BJ (cell line): ENCODE measurements around the gene CCDC187. TPM values are rescaled to one million over a fixed set of nuclear protein-coding genes. Genes with fewer than 3 reads are reported as not detected.

Experiments used
- CTCF ChIA-PET: fragments of 350-600 bp; formaldehyde crosslinking; extraction: SDS; loops from one replicate; lab custom pipeline; 2021; ENCODE audit warnings: antibody characterized with exemption, inconsistent platforms; lab: Yijun Ruan, JAX
- POLR2A ChIA-PET: fragments of 300-600 bp; sonication (Branson Sonifier 250); formaldehyde crosslinking; extraction: SDS; loops from one replicate; lab custom pipeline; 2021; ENCODE audit warnings: antibody characterized with exemption; lab: Charles Lee
- DNase-seq: peaks from one replicate; pipeline ENCODE4 v3.0.0-alpha.2; 2011; ENCODE audit warnings: low read depth
- H3K27me3 ChIP-seq: 2 replicates; pipeline ENCODE4 v1.6.0; 2011; ENCODE audit warnings: low read length; ENCODE audit not compliant: control insufficient read depth, insufficient read depth
- H3K36me3 ChIP-seq: 2 replicates; pipeline ENCODE4 v1.5.1; 2011; ENCODE audit warnings: low read length; ENCODE audit not compliant: control insufficient read depth, insufficient read depth
- H3K4me3 ChIP-seq: 2 replicates; pipeline ENCODE4 v1.5.1; 2011; ENCODE audit warnings: low read depth, mild to moderate bottlenecking, control low read depth, low read length
- polyA plus RNA-seq: library from polyadenylated mRNA; depleted of rRNA; stranded (reverse); fragments of >200 nt; gene quantifications from 2 replicates; pipeline ENCODE4 v1.2.3, GENCODE V29; 2011; rRNA removed
- TF ChIP-seq, protein P1 (sequence below): IDR thresholded peaks from 2 replicates; pipeline ENCODE4 v1.5.1; 2011; ENCODE audit warnings: low read depth, mild to moderate bottlenecking, control low read depth, inconsistent platforms, low read length, moderate library complexity; ENCODE audit not compliant: insufficient read depth

CCDC187 gene
- polyA plus RNA-seq, 1 experiment, result not detected

DNA sequence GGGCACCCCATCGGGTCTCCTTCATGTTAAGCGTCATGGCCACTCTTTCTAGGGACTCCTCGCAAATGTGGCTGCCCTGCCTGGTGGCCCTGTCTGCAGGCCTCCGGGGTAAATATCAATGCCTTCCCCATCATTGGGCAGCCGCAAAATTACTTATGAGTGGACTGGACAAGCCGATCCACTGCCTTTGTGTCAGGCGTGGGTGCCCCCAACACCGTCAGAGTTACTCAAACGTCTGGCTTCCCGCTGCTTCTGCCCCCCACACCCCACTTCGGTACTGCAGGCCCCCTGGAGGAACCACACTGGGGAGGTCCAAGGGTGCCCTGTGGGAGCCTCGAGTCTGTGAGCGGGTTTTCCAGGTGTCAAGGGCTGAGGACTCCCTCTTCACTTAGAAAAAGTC is 102.7 kb downstream of the CCDC187 start:
- no peak for DNase-seq
- no peak overlapping the region for H3K4me3 ChIP-seq
- H3K27me3 ChIP-seq, result peaks cover 65% of the 10 kb centered on the region
- CTCF ChIA-PET, result no interaction called here
- H3K36me3 ChIP-seq, result no peaks in the 10 kb centered on the region
- POLR2A ChIA-PET, result no interaction called here
- TF ChIP-seq, protein P1, sequence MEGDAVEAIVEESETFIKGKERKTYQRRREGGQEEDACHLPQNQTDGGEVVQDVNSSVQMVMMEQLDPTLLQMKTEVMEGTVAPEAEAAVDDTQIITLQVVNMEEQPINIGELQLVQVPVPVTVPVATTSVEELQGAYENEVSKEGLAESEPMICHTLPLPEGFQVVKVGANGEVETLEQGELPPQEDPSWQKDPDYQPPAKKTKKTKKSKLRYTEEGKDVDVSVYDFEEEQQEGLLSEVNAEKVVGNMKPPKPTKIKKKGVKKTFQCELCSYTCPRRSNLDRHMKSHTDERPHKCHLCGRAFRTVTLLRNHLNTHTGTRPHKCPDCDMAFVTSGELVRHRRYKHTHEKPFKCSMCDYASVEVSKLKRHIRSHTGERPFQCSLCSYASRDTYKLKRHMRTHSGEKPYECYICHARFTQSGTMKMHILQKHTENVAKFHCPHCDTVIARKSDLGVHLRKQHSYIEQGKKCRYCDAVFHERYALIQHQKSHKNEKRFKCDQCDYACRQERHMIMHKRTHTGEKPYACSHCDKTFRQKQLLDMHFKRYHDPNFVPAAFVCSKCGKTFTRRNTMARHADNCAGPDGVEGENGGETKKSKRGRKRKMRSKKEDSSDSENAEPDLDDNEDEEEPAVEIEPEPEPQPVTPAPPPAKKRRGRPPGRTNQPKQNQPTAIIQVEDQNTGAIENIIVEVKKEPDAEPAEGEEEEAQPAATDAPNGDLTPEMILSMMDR, result no peak

DNA sequence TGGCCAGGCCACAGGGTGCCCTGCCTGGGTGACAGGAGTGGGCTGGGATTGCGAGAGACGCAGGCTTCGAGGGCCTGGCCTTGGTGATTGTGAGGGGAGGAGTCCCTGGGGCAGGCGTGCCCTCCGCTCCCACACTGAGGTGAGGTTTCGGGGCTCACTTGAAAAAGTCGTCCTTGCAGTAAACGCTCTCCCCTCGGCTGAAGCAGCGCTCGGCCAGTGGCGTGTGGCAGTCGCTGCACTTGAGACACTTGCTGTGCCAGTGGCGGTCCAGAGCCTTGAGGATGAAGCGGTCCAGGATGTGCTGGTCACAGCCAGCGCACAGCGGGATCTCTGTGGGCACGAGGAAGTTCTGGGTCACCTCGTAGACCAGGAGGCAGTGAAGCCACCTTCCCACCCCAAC is 103.5 kb downstream of the CCDC187 start:
- DNase-seq, result no peak
- TF ChIP-seq, protein P1, result no peak
- ChIA-PET POLR2A (no interaction called here), CTCF (no interaction called here)
- Histone ChIP-seq H3K4me3 (no peak overlapping the region), H3K36me3 (no peaks in the 10 kb centered on the region), H3K27me3 (peaks cover 70% of the 10 kb centered on the region)

Other genes with a start within 250 kb of the CCDC187 start
- 14.7 and 19.2 TPM in 2 replicates for gene NACC2, start 208.8 kb downstream of the CCDC187 start, polyA plus RNA-seq
- gene TMEM250, start 185.2 kb downstream of the CCDC187 start, polyA plus RNA-seq, result 12.3 and 20.7 TPM in 2 replicates
- not detected in 2 replicates for gene LHX3, start 99.0 kb downstream of the CCDC187 start, polyA plus RNA-seq
- gene QSOX2, start 58.3 kb downstream of the CCDC187 start, polyA plus RNA-seq, result 7.0 and 7.2 TPM in 2 replicates
- gene GPSM1, start 23.4 kb upstream of the CCDC187 start, polyA plus RNA-seq, result 19.2 and 33.1 TPM in 2 replicates
- gene DNLZ, start 59.6 kb upstream of the CCDC187 start, polyA plus RNA-seq, result 7.2 and 8.5 TPM in 2 replicates
- 12.9 and 21.3 TPM in 2 replicates for gene CARD9, start 69.6 kb upstream of the CCDC187 start, polyA plus RNA-seq
- 1.6 and 1.7 TPM in 2 replicates for gene SNAPC4, start 96.1 kb upstream of the CCDC187 start, polyA plus RNA-seq
- 25.1 and 28.0 TPM in 2 replicates for gene ENTR1, start 106.5 kb upstream of the CCDC187 start, polyA plus RNA-seq
- gene PMPCA, start 106.6 kb upstream of the CCDC187 start, polyA plus RNA-seq, result 43.9 and 61.6 TPM in 2 replicates
- gene INPP5E, start 135.8 kb upstream of the CCDC187 start, polyA plus RNA-seq, result 3.7 and 5.6 TPM in 2 replicates
- 15.5 and 24.4 TPM in 2 replicates for gene SEC16A, start 178.9 kb upstream of the CCDC187 start, polyA plus RNA-seq
- gene NOTCH1, start 242.0 kb upstream of the CCDC187 start, polyA plus RNA-seq, result 0.97 and 1.3 TPM in 2 replicates